HepG2 (cell line): Measurements from ENCODE around the gene PPP2R2C. TPM values are rescaled to one million over a fixed set of nuclear protein-coding genes. Genes with fewer than 3 reads are reported as not detected.

Experiments
- BRD4 ChIP-seq: sonication (generic); formaldehyde crosslinking; IDR thresholded peaks from 2 replicates; pipeline ENCODE4 v1.4.0; 2020; ENCODE audit warnings: missing genetic modification reagents
- FOSL2 ChIP-seq: sonication (generic); formaldehyde crosslinking; IDR thresholded peaks from 2 replicates; pipeline ENCODE4 v1.4.0; 2020; ENCODE audit warnings: missing genetic modification reagents
- HMG20B ChIP-seq: conservative IDR thresholded peaks from 2 replicates; pipeline ENCODE4 v1.6.1; 2016; ENCODE audit warnings: missing genetic modification reagents, missing compliant biosample characterization
- KDM5B ChIP-seq: sonication (generic); formaldehyde crosslinking; IDR thresholded peaks from 2 replicates; pipeline ENCODE4 v1.4.0; 2020; ENCODE audit warnings: missing genetic modification reagents, mild to moderate bottlenecking, borderline replicate concordance
- NFYB ChIP-seq: sonication (generic); formaldehyde crosslinking; IDR thresholded peaks from 2 replicates; pipeline ENCODE4 v1.4.0; 2020; ENCODE audit warnings: missing genetic modification reagents
- REXO4 ChIP-seq: sonication (generic); formaldehyde crosslinking; IDR thresholded peaks from 2 replicates; pipeline ENCODE4 v1.8.0; 2022; ENCODE audit warnings: missing genetic modification reagents, mild to moderate bottlenecking, borderline replicate concordance
- TARDBP ChIP-seq: sonication (generic); formaldehyde crosslinking; IDR thresholded peaks from 2 replicates; pipeline ENCODE4 v1.8.0; 2022; ENCODE audit warnings: mild to moderate bottlenecking, missing genetic modification reagents
- TOE1 ChIP-seq: sonication (generic); formaldehyde crosslinking; IDR thresholded peaks from 2 replicates; pipeline ENCODE4 v1.4.0; 2020; ENCODE audit warnings: mild to moderate bottlenecking, missing genetic modification reagents
- YEATS4 ChIP-seq: sonication (generic); formaldehyde crosslinking; IDR thresholded peaks from 2 replicates; pipeline ENCODE4 v1.4.0; 2020; ENCODE audit warnings: missing genetic modification reagents, borderline replicate concordance
- ZNF891 ChIP-seq: sonication (generic); formaldehyde crosslinking; IDR thresholded peaks from 2 replicates; pipeline ENCODE4 v1.5.0; 2020; ENCODE audit warnings: mild to moderate bottlenecking, missing genetic modification reagents
- ZSCAN12 ChIP-seq: sonication (generic); formaldehyde crosslinking; IDR thresholded peaks from 2 replicates; pipeline ENCODE4 v1.9.0; 2021; ENCODE audit warnings: mild to moderate bottlenecking, missing genetic modification reagents
- polyA plus RNA-seq, 8 experiments: library from polyadenylated mRNA; depleted of rRNA in 3 of 8; stranded (reverse) in 7 of 8; unstranded in 1 of 8; fragments of >200 nt; fragmentation: Illumina TruSeq in 4 of 8; extraction: Trizol in 4 of 8; gene quantifications; 2 replicates each; pipeline versions ENCODE4 v1.2.1 to v1.2.3, GENCODE V29; 2011 to 2016; ENCODE audit warnings: low read depth in 4 of 8, missing spikeins in 1 of 8, mixed read lengths in 1 of 8; ENCODE audit not compliant: insufficient read depth in 1 of 8
- total RNA-seq, 5 experiments: library from RNA; depleted of rRNA; stranded (reverse); fragments of >200 nt; fragmentation: Illumina TruSeq; extraction: Trizol; gene quantifications; 2 replicates each; pipeline ENCODE4 v1.2.3, GENCODE V29; 2016; ENCODE audit warnings: low read depth in 1 of 5
- TF ChIP-seq, protein P1 (sequence below): sonication (generic); formaldehyde crosslinking; IDR thresholded peaks from 2 replicates; pipeline ENCODE4 v1.5.0; 2020; ENCODE audit warnings: mild to moderate bottlenecking, missing genetic modification reagents, borderline replicate concordance
- TF ChIP-seq, protein P2 (sequence below): sonication (generic); formaldehyde crosslinking; IDR thresholded peaks from 2 replicates; pipeline ENCODE4 v1.4.0; 2020; ENCODE audit warnings: missing genetic modification reagents, borderline replicate concordance
- TF ChIP-seq, protein P3 (sequence below): sonication (generic); formaldehyde crosslinking; IDR thresholded peaks from 2 replicates; pipeline ENCODE4 v1.4.0; 2020; ENCODE audit warnings: missing genetic modification reagents
- TF ChIP-seq, protein P4 (sequence below): sonication (generic); formaldehyde crosslinking; IDR thresholded peaks from 2 replicates; pipeline ENCODE4 v1.4.0; 2020; ENCODE audit warnings: missing genetic modification reagents

PPP2R2C gene
- total and polyA plus RNA-seq, 2 of the 13 experiments (the other 11 are each of a cell fraction or from before 2014, with no cell fraction given): 0.60 to 8.6 TPM

DNA sequence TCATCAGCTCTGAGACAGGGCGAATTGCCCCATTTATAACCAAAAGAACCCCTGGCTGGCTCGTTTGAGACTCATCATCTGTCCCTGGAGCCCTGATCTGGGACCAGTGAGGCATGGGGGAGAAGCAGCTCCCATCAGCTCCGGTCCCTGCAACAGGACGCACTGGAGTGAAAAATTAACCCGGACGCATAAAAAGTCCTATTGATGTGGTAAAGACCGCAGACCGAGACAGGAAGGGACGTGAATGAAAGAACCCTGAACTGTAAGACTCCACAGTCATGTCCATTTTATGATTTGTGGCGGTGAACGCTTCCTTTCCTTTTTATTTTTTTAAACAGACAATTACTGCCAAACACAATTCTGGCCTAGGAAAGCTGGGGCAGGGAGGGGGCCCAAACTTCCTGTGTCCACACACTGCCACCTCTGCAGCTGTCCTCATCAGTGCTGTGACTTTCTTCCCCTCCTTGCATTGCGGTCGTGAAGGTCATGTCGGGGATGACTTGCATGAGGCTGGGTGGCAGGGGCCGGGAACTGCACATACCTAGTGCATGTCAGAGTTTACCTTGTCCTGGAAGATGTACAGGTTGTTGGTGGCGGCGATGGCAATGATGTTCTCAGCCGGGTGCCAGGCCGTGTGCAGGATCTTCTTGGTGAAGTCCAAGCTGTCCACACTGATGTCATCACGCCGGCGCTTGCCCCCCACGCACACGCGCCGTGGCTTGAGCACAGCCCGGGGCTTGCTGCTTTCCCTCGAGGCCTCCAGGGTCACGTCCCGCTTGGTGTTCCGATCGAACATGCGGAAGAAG is 149.4 kb downstream of the PPP2R2C start (continued):
- TF ChIP-seq, protein P1, sequence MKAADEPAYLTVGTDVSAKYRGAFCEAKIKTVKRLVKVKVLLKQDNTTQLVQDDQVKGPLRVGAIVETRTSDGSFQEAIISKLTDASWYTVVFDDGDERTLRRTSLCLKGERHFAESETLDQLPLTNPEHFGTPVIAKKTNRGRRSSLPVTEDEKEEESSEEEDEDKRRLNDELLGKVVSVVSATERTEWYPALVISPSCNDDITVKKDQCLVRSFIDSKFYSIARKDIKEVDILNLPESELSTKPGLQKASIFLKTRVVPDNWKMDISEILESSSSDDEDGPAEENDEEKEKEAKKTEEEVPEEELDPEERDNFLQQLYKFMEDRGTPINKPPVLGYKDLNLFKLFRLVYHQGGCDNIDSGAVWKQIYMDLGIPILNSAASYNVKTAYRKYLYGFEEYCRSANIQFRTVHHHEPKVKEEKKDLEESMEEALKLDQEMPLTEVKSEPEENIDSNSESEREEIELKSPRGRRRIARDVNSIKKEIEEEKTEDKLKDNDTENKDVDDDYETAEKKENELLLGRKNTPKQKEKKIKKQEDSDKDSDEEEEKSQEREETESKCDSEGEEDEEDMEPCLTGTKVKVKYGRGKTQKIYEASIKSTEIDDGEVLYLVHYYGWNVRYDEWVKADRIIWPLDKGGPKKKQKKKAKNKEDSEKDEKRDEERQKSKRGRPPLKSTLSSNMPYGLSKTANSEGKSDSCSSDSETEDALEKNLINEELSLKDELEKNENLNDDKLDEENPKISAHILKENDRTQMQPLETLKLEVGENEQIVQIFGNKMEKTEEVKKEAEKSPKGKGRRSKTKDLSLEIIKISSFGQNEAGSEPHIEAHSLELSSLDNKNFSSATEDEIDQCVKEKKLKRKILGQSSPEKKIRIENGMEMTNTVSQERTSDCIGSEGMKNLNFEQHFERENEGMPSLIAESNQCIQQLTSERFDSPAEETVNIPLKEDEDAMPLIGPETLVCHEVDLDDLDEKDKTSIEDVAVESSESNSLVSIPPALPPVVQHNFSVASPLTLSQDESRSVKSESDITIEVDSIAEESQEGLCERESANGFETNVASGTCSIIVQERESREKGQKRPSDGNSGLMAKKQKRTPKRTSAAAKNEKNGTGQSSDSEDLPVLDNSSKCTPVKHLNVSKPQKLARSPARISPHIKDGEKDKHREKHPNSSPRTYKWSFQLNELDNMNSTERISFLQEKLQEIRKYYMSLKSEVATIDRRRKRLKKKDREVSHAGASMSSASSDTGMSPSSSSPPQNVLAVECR (CRISPR knock-in tag): no peak; the same call in 1 of the 2 replicates
- TF ChIP-seq HMG20B (CRISPR knock-in tag) (no peak), TARDBP (CRISPR knock-in tag) (peak; percentile 86), FOSL2 (CRISPR knock-in tag) (peak; percentile 9; the same call in 1 of the 2 replicates), REXO4 (CRISPR knock-in tag) (no peak), ZSCAN12 (CRISPR knock-in tag) (no peak), YEATS4 (CRISPR knock-in tag) (no peak), KDM5B (CRISPR knock-in tag) (no peak), NFYB (CRISPR knock-in tag) (no peak), ZNF891 (no peak), BRD4 (CRISPR knock-in tag) (no peak), TOE1 (CRISPR knock-in tag) (no peak)
- TF ChIP-seq, protein P2, sequence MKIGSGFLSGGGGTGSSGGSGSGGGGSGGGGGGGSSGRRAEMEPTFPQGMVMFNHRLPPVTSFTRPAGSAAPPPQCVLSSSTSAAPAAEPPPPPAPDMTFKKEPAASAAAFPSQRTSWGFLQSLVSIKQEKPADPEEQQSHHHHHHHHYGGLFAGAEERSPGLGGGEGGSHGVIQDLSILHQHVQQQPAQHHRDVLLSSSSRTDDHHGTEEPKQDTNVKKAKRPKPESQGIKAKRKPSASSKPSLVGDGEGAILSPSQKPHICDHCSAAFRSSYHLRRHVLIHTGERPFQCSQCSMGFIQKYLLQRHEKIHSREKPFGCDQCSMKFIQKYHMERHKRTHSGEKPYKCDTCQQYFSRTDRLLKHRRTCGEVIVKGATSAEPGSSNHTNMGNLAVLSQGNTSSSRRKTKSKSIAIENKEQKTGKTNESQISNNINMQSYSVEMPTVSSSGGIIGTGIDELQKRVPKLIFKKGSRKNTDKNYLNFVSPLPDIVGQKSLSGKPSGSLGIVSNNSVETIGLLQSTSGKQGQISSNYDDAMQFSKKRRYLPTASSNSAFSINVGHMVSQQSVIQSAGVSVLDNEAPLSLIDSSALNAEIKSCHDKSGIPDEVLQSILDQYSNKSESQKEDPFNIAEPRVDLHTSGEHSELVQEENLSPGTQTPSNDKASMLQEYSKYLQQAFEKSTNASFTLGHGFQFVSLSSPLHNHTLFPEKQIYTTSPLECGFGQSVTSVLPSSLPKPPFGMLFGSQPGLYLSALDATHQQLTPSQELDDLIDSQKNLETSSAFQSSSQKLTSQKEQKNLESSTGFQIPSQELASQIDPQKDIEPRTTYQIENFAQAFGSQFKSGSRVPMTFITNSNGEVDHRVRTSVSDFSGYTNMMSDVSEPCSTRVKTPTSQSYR (CRISPR knock-in tag): peak; percentile 25; the same call in 1 of the 2 replicates
- TF ChIP-seq, protein P3, sequence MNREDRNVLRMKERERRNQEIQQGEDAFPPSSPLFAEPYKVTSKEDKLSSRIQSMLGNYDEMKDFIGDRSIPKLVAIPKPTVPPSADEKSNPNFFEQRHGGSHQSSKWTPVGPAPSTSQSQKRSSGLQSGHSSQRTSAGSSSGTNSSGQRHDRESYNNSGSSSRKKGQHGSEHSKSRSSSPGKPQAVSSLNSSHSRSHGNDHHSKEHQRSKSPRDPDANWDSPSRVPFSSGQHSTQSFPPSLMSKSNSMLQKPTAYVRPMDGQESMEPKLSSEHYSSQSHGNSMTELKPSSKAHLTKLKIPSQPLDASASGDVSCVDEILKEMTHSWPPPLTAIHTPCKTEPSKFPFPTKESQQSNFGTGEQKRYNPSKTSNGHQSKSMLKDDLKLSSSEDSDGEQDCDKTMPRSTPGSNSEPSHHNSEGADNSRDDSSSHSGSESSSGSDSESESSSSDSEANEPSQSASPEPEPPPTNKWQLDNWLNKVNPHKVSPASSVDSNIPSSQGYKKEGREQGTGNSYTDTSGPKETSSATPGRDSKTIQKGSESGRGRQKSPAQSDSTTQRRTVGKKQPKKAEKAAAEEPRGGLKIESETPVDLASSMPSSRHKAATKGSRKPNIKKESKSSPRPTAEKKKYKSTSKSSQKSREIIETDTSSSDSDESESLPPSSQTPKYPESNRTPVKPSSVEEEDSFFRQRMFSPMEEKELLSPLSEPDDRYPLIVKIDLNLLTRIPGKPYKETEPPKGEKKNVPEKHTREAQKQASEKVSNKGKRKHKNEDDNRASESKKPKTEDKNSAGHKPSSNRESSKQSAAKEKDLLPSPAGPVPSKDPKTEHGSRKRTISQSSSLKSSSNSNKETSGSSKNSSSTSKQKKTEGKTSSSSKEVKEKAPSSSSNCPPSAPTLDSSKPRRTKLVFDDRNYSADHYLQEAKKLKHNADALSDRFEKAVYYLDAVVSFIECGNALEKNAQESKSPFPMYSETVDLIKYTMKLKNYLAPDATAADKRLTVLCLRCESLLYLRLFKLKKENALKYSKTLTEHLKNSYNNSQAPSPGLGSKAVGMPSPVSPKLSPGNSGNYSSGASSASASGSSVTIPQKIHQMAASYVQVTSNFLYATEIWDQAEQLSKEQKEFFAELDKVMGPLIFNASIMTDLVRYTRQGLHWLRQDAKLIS (CRISPR knock-in tag): no peak
- TF ChIP-seq, protein P4, sequence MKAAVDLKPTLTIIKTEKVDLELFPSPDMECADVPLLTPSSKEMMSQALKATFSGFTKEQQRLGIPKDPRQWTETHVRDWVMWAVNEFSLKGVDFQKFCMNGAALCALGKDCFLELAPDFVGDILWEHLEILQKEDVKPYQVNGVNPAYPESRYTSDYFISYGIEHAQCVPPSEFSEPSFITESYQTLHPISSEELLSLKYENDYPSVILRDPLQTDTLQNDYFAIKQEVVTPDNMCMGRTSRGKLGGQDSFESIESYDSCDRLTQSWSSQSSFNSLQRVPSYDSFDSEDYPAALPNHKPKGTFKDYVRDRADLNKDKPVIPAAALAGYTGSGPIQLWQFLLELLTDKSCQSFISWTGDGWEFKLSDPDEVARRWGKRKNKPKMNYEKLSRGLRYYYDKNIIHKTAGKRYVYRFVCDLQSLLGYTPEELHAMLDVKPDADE (CRISPR knock-in tag): no peak
